Retinal pigment epithelial cell (primary cell): ENCODE results near the gene OR4L1.
"Not testable (repeated sequence)": the region's sequence is repeated elsewhere in the genome, so short reads cannot be mapped to it uniquely, and the experiment has no call there.

ENCODE experiments used
- DNase-seq: peaks from one replicate; pipeline ENCODE4 v3.0.0-alpha.2; 2010; ENCODE audit warnings: low read depth
- H3K4me3 ChIP-seq: 2 replicates; pipeline ENCODE4 v1.5.1; 2011; ENCODE audit warnings: mild to moderate bottlenecking, low read length, control low read depth, moderate library complexity
- CTCF ChIP-seq: conservative IDR thresholded peaks from 2 replicates; pipeline ENCODE4 v1.5.1; 2011; ENCODE audit warnings: low read depth, low read length, control low read depth, inconsistent platforms

OR4L1 gene

DNA sequence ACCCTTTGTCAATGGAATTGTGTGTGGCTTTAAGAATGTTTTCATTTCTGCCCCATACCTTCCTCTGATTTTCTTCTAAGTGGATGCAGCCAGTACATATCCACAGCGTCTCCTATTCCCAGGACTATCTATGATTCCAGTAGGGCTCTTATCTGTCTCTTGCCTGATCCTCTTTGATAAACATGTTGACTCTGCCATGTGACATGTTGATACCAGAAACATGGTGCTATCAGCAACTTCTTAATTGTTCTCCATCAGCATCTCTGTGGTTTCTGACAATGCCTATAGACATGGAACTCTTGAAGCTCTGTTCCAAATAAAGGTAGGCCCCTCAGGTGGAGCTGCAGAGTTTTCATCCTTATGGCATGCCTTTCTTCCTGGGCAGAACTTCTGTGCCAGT, 11.6 kb upstream of the OR4L1 start:
- TF ChIP-seq CTCF = no peak
- H3K4me3 ChIP-seq = no peak overlapping the region
- no peak for DNase-seq

DNA sequence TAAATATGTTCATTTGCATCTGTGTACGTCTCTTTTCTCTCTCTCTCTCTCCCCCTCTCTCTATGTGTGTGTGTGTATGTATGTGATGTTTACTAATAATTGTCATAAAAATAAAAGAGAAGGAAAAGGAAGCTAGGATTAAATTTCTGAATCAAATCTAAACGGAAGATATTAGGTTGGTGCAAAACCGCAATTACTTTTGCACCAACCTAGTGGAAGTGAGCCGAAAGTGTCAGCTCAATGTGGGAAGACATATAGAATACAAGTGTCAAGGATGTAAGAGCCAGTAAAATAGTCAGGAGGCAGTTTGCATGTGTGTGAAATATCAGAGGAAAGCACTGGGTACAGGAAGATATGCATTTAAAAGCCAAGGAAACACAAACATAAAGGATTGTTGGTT, 32.2 kb downstream of the OR4L1 start:
- DNase-seq = no peak
- no peak for TF ChIP-seq CTCF
- no peak overlapping the region for H3K4me3 ChIP-seq

GRCh38 chr14:20093442-20093841, 33.6 kb downstream of the OR4L1 start:
- DNase-seq = no peak
- H3K4me3 ChIP-seq = no peak overlapping the region
- TF ChIP-seq CTCF = no peak

DNA sequence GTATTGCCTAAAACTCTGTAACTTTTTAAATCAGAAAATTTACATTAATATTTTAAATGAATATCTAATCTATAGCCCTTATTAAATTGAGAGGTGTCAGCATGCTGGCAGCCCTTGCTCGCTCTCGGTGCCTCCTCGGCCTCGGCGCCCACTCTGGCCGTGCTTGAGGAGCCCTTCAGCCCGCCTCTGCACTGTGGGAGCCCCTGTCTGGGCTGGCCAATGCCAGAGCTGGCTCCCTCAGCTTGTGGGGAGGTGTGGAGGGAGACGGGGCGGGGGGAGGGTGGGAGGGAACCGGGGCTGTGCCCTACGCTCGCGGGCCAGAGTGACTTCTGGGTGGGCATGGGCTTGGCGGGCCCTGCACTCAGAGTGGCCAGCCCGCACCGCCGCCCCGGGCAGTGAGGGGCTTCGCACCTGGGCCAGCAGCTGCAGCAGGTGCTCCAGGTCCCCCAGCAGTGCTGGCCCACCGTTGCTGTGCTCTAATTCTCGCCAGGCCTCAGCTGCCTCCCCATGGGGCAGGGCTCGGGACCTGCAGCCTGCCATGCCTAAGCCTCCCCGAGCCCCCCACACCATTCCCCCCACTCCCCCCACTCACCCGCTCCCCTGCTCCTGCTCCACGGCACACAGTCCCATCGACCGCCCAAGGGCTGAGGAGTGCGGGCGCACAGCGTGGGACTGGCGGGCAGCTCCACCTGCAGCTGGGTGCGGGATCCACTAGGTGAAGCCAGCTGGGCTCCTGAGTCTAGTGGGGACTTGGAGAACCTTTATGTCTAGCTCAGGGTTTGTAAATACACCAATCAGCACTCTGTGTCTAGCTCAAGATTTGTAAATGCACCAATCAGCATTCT, 39.3 kb downstream of the OR4L1 start:
- H3K4me3 ChIP-seq, DNase-seq: not testable (repeated sequence)

DNA sequence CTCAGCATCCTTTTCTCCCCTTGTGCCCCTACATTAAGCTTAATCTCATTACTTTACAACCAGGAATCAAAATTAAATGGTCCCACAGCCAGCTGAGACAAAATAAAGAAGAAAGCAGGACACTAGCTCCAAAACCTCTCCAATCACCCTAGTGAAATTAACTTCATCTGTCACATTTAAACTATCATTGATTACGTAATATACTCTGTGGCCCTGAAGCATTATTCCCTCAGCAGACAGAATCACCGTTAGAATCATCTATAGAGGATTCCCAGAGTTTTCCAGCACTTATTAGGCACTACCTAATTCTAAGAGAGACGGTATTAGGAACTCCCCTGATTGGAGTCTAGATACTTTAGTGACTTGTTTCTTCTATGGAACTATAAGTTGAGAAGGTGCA, 50.6 kb downstream of the OR4L1 start, which contains the start of gene OR4K17:
TSS of gene OR4K17 (plus strand) at position 302 of the 400 bp plus-strand sequence. CDS start 6,761 bp downstream, outside the sequence.
- no peak for DNase-seq
- no peak for TF ChIP-seq CTCF
- H3K4me3 ChIP-seq = no peak within 1 kb of the TSS
